ENCODE data around the gene CDKN2B. TPM values are rescaled to one million over a fixed set of nuclear protein-coding genes. Genes with fewer than 3 reads are reported as not detected.

The CDKN2B gene
- total RNA-seq, 4 donors from 2014 or later: 4.5 to 25.1 (median 15.6) TPM

GRCh38 chr9:22041775-22042174, 32.7 kb upstream of the CDKN2B start:
- Histone ChIP-seq H3K36me3 (no peaks in the 10 kb centered on the region), H3K9me3 (no peaks in the 10 kb centered on the region), H3K4me1 (peaks cover 20 to 32% of the 10 kb centered on the region in 2 donors), H3K27ac (no peak overlapping the region), H3K4me3 (no peak overlapping the region), H3K27me3 (no peaks in the 10 kb centered on the region)
- ATAC-seq (no peak), DNase-seq (no peak)
- TF ChIP-seq POLR2A (IDR thresholded peaks at IDR 0.05) (no peak), CTCF (IDR thresholded peaks at IDR 0.05 in 4 of 5, conservative IDR thresholded peaks at IDR 0.05 in 1 of 5) (no peak)
- intact Hi-C loops (cut with DNase I; ENCODE audit: low total_unique reads) (no loop called here), in situ Hi-C loops (cut with MboI; ENCODE audit: low sequenced_read_pairs in 4 of 4) (no loop called here)

- in situ Hi-C loops (cut with MboI; ENCODE audit: low sequenced_read_pairs in 4 of 4) (no loop called here), intact Hi-C loops (cut with DNase I; ENCODE audit: low total_unique reads) (no loop called here)
- TF ChIP-seq POLR2A (IDR thresholded peaks at IDR 0.05) (no peak), CTCF (IDR thresholded peaks at IDR 0.05 in 4 of 5, conservative IDR thresholded peaks at IDR 0.05 in 1 of 5) (no peak)
- no peak overlapping the region for H3K4me3 ChIP-seq
- ATAC-seq (no peak), DNase-seq (no peak)
- H3K27ac ChIP-seq: no peak overlapping the region
- no peaks in the 10 kb centered on the region for H3K27me3 ChIP-seq
- no peaks in the 10 kb centered on the region for H3K9me3 ChIP-seq
- H3K36me3 ChIP-seq: no peaks in the 10 kb centered on the region
- peaks cover 22 to 36% of the 10 kb centered on the region in 2 donors for H3K4me1 ChIP-seq
Measured at GRCh38 chr9:22041344-22041743, 32.2 kb upstream of the CDKN2B start.

- H3K4me1 ChIP-seq: peaks cover 28 to 42% of the 10 kb centered on the region in 2 donors
- intact Hi-C loops (cut with DNase I; ENCODE audit: low total_unique reads): no loop called here
- TF ChIP-seq CTCF (IDR thresholded peaks at IDR 0.05 in 4 of 5, conservative IDR thresholded peaks at IDR 0.05 in 1 of 5) (no peak), POLR2A (IDR thresholded peaks at IDR 0.05) (no peak)
- in situ Hi-C loops (cut with MboI; ENCODE audit: low sequenced_read_pairs in 4 of 4): no loop called here
- ATAC-seq (no peak), DNase-seq (no peak)
- no peak overlapping the region for H3K4me3 ChIP-seq
- no peaks in the 10 kb centered on the region for H3K27me3 ChIP-seq
- H3K9me3 ChIP-seq: no peaks in the 10 kb centered on the region
- H3K27ac ChIP-seq: no peak overlapping the region
- no peaks in the 10 kb centered on the region for H3K36me3 ChIP-seq
Measured at GRCh38 chr9:22040760-22041159, 31.7 kb upstream of the CDKN2B start.

- Histone ChIP-seq H3K4me3 (no peak overlapping the region), H3K27ac (peak overlapping the region in 3 of 4 donors; percentile 7 to 32 (median 16)), H3K27me3 (no peaks in the 10 kb centered on the region), H3K9me3 (no peaks in the 10 kb centered on the region), H3K4me1 (peaks cover 32 to 50% of the 10 kb centered on the region in 2 donors), H3K36me3 (no peaks in the 10 kb centered on the region)
- in situ Hi-C loops (cut with MboI; ENCODE audit: low sequenced_read_pairs in 4 of 4) (no loop called here), intact Hi-C loops (cut with DNase I; ENCODE audit: low total_unique reads) (no loop called here)
- ATAC-seq (peak in 1 of 2 donors; percentile 27), DNase-seq (no peak)
- TF ChIP-seq POLR2A (IDR thresholded peaks at IDR 0.05) (no peak), CTCF (IDR thresholded peaks at IDR 0.05 in 4 of 5, conservative IDR thresholded peaks at IDR 0.05 in 1 of 5) (no peak)
Measured at GRCh38 chr9:22039258-22039657, 30.2 kb upstream of the CDKN2B start.
